HEK293 (cell line): Measurements from ENCODE around the gene BTG1.

ENCODE experiments used
- CTCF ChIA-PET: fragments of 350-600 bp; formaldehyde crosslinking; extraction: SDS; loops from one replicate; lab custom pipeline; 2021; ENCODE audit warnings: antibody characterized with exemption; lab: Yijun Ruan, JAX
- POLR2A ChIA-PET: fragments of 300-600 bp; formaldehyde crosslinking; extraction: SDS; loops from one replicate; lab custom pipeline; 2020; ENCODE audit warnings: antibody characterized with exemption, inconsistent platforms; lab: Yijun Ruan, JAX
- H3K27ac ChIP-seq: fragments of 200-500 bp; sonication (Bioruptor generic); 2 replicates; pipeline ENCODE4 v1.5.1; 2014; ENCODE audit warnings: low read depth, low read length, control low read depth, inconsistent platforms; ENCODE audit errors: extremely low read depth
- H3K36me3 ChIP-seq, 2 experiments: fragments of 200-500 bp in 1 of 2; sonication (Bioruptor generic) in 1 of 2; 1 replicate in 1 of 2; 2 replicates in 1 of 2; pipeline ENCODE4 v1.5.1; 2014 to 2017; ENCODE audit warnings: inconsistent platforms in 2 of 2, low read length in 2 of 2; ENCODE audit not compliant: control insufficient read depth in 2 of 2, insufficient read depth in 1 of 2
- H3K4me1 ChIP-seq: fragments of 200-500 bp; sonication (Bioruptor generic); 2 replicates; pipeline ENCODE4 v1.5.1; 2014; ENCODE audit warnings: mild to moderate bottlenecking, low read length, inconsistent platforms; ENCODE audit not compliant: control insufficient read depth, insufficient read depth
- H3K4me3 ChIP-seq: 2 replicates; pipeline ENCODE4 v1.5.1; 2011; ENCODE audit warnings: low read depth, mild to moderate bottlenecking, control low read depth, low read length, moderate library complexity
- H3K9me3 ChIP-seq: fragments of 200-500 bp; sonication (Bioruptor generic); 2 replicates; pipeline ENCODE4 v1.5.1; 2014; ENCODE audit warnings: low read depth, low read length, inconsistent platforms; ENCODE audit not compliant: control insufficient read depth, insufficient read depth
- BCL6B ChIP-seq: fragments of 450-650 bp; formaldehyde crosslinking; IDR thresholded peaks from 2 replicates; pipeline ENCODE4 v1.5.1; 2017; ENCODE audit warnings: missing biosample characterization, missing genetic modification characterization
- CTCF ChIP-seq: fragments of 450-650 bp; formaldehyde crosslinking; IDR thresholded peaks from 2 replicates; pipeline ENCODE4 v1.5.1; 2016; ENCODE audit warnings: missing biosample characterization, missing genetic modification characterization
- FEZF1 ChIP-seq: fragments of 450-650 bp; formaldehyde crosslinking; IDR thresholded peaks from 2 replicates; pipeline ENCODE4 v1.5.1; 2016; ENCODE audit warnings: missing biosample characterization, missing genetic modification characterization
- IKZF3 ChIP-seq: fragments of 450-650 bp; IDR thresholded peaks from 2 replicates; pipeline ENCODE4 v1.5.0; 2018; ENCODE audit warnings: missing biosample characterization, mild to moderate bottlenecking, missing genetic modification characterization, moderate library complexity
- KLF8 ChIP-seq: fragments of 450-650 bp; formaldehyde crosslinking; IDR thresholded peaks from 2 replicates; pipeline ENCODE4 v1.5.1; 2016; ENCODE audit warnings: missing biosample characterization, missing genetic modification characterization
- PRDM1 ChIP-seq: fragments of 450-650 bp; formaldehyde crosslinking; IDR thresholded peaks from 2 replicates; pipeline ENCODE4; 2016; ENCODE audit warnings: missing biosample characterization, missing genetic modification characterization
- PRDM6 ChIP-seq: fragments of 450-650 bp; formaldehyde crosslinking; IDR thresholded peaks from 2 replicates; pipeline ENCODE4 v1.5.1; 2017; ENCODE audit warnings: missing biosample characterization, missing genetic modification characterization
- SP2 ChIP-seq: fragments of 450-650 bp; formaldehyde crosslinking; IDR thresholded peaks from 2 replicates; pipeline ENCODE4 v1.5.1; 2016; ENCODE audit warnings: missing biosample characterization, missing genetic modification characterization
- ZBTB17 ChIP-seq: fragments of 450-650 bp; formaldehyde crosslinking; IDR thresholded peaks from 2 replicates; pipeline ENCODE4 v1.5.1; 2016; ENCODE audit warnings: missing biosample characterization, missing genetic modification characterization
- ZNF341 ChIP-seq: fragments of 450-650 bp; formaldehyde crosslinking; IDR thresholded peaks from 2 replicates; pipeline ENCODE4; 2016; ENCODE audit warnings: low read depth, missing biosample characterization, missing genetic modification characterization
- ZNF529 ChIP-seq: fragments of 450-650 bp; formaldehyde crosslinking; IDR thresholded peaks from 2 replicates; pipeline ENCODE4 v1.5.1; 2017; ENCODE audit warnings: missing genetic modification characterization, missing biosample characterization; ENCODE audit not compliant: insufficient replicate concordance
- ZNF558 ChIP-seq: fragments of 450-650 bp; formaldehyde crosslinking; IDR thresholded peaks from 2 replicates; pipeline ENCODE4 v1.5.1; 2016; ENCODE audit warnings: missing biosample characterization, missing genetic modification characterization
- ZNF600 ChIP-seq: fragments of 450-650 bp; formaldehyde crosslinking; IDR thresholded peaks from 2 replicates; pipeline ENCODE4 v1.5.1; 2016; ENCODE audit warnings: missing biosample characterization, missing genetic modification characterization
- ZNF623 ChIP-seq: fragments of 450-650 bp; formaldehyde crosslinking; IDR thresholded peaks from 2 replicates; pipeline ENCODE4 v1.5.1; 2016; ENCODE audit warnings: missing biosample characterization, missing genetic modification characterization
- ZNF658 ChIP-seq: fragments of 450-650 bp; formaldehyde crosslinking; IDR thresholded peaks from 2 replicates; pipeline ENCODE4; 2016; ENCODE audit warnings: missing biosample characterization, missing genetic modification characterization
- ZNF785 ChIP-seq: fragments of 450-650 bp; formaldehyde crosslinking; IDR thresholded peaks from 2 replicates; pipeline ENCODE4 v1.5.1; 2016; ENCODE audit warnings: missing biosample characterization, missing genetic modification characterization

Gene BTG1

GRCh38 chr12:92143686-92144630 is 1.7 kb downstream of the BTG1 start (continued):
- peak; percentile 4; the same call in 1 of the 2 replicates for TF ChIP-seq PRDM6 (tag by site-specific recombination)
- peak; percentile 98 for TF ChIP-seq FEZF1 (tag by site-specific recombination)
- no peak for TF ChIP-seq ZNF785 (tag by site-specific recombination)
- TF ChIP-seq ZNF623 (tag by site-specific recombination), result 0 out of 2 replicates have a peak, but pooled peaks have one; percentile 5
- 0 out of 2 replicates have a peak, but pooled peaks have one; percentile 9 for TF ChIP-seq ZNF558
- peak; percentile 81 for TF ChIP-seq IKZF3
- 0 out of 2 replicates have a peak, but pooled peaks have one; percentile 2 for TF ChIP-seq SP2 (tag by site-specific recombination)
- peak; percentile 96 for TF ChIP-seq ZNF600 (tag by site-specific recombination)
- peak; percentile 94 for TF ChIP-seq ZBTB17
- TF ChIP-seq KLF8, result peak; percentile 36; the same call in 1 of the 2 replicates
- peak; percentile 61 for TF ChIP-seq ZNF341 (tag by site-specific recombination)
- TF ChIP-seq CTCF (tag by site-specific recombination), result peak; percentile 75
- no peak for TF ChIP-seq BCL6B
- no peak for TF ChIP-seq ZNF529 (tag by site-specific recombination)
- TF ChIP-seq, all 188 proteins: peak for 20

DNA sequence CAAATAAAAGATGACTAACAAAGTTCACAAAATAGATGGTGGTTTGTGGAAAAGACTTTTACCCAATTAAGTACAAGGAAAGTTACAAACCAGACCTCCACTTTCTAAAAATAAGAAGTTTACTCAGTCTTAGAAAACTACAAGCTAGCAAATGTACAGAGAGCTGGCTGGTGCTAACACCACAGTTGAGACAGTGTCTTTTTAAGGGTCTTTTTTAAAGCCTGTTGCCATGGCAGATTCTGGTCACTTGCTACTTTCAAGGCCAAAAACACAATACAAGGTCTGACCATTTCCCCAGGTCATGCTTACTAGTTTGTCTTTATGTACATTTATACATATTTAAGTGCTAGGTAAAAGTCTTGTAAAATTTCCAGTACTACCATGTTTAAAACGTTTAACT is 2.4 kb downstream of the BTG1 start:
- TF ChIP-seq ZNF658 (tag by site-specific recombination) (no peak), PRDM1 (tag by site-specific recombination) (0 out of 2 replicates have a peak, but pooled peaks have one; percentile 10), ZNF341 (tag by site-specific recombination) (no peak)
- peak overlapping the region; percentile 99 for H3K4me3 ChIP-seq
- ChIA-PET POLR2A (interaction anchor here (0.9 to 1.0 kb wide), 3 partner anchors 9 to 761 kb away, joined by 4 to 5 read pairs (median 4); no protein-coding TSS in a partner anchor), CTCF (interaction anchor here (0.6 to 2.6 kb wide), 10 partner anchors 8 to 506 kb away, joined by 3 to 18 read pairs (median 3); no protein-coding TSS in a partner anchor)
- H3K4me1 ChIP-seq, result peaks cover 5% of the 10 kb centered on the region
- H3K9me3 ChIP-seq, result no peaks in the 10 kb centered on the region
- H3K27ac ChIP-seq, result no peak overlapping the region; the same call in 1 of the 2 replicates
- H3K36me3 ChIP-seq, result peaks cover 14 to 37% of the 10 kb centered on the region in 2 experiments; a peak in 2 of 3 replicates
